ENCODE data around the gene LRP1B.

DNA sequence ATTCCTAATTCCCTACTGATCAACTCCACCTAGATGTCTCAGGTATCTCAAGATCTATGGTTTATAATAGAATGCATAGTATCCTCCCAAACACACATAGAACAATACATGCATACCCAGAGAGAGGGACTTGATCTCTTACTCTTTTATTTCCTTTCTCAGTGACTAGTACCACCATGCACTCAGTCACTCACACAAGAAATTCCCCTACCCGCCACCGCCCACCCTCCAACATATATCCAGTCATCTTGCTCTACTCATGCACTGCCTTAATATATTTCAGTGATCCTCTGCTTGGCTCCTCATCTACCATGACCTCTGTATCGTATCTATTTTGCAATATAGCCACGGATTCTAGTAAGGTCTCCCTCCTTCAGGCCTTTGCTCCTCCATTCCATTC, 996.9 kb downstream of the LRP1B start:
- TF ChIP-seq CSDC2 (CRISPR knock-in tag; IDR thresholded peaks at IDR 0.05) (no peak), ZNF565 (CRISPR knock-in tag; conservative IDR thresholded peaks at IDR 0.05; ENCODE audit: low read depth) (no peak), RARB (CRISPR knock-in tag; IDR thresholded peaks at IDR 0.05) (no peak), PPARA (CRISPR knock-in tag; IDR thresholded peaks at IDR 0.05; ENCODE audit: borderline replicate concordance) (no peak), ISL1 (CRISPR knock-in tag; IDR thresholded peaks at IDR 0.05) (no peak), ESRRG (CRISPR knock-in tag; IDR thresholded peaks at IDR 0.05) (no peak), GLIS3 (CRISPR knock-in tag; IDR thresholded peaks at IDR 0.05) (no peak), TOX (CRISPR knock-in tag; IDR thresholded peaks at IDR 0.05; ENCODE audit: borderline replicate concordance) (no peak)
- TF ChIP-seq, protein P1, sequence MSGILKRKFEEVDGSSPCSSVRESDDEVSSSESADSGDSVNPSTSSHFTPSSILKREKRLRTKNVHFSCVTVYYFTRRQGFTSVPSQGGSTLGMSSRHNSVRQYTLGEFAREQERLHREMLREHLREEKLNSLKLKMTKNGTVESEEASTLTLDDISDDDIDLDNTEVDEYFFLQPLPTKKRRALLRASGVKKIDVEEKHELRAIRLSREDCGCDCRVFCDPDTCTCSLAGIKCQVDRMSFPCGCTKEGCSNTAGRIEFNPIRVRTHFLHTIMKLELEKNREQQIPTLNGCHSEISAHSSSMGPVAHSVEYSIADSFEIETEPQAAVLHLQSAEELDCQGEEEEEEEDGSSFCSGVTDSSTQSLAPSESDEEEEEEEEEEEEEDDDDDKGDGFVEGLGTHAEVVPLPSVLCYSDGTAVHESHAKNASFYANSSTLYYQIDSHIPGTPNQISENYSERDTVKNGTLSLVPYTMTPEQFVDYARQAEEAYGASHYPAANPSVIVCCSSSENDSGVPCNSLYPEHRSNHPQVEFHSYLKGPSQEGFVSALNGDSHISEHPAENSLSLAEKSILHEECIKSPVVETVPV (CRISPR knock-in tag; IDR thresholded peaks at IDR 0.05) = no peak
- TF ChIP-seq, protein P2, sequence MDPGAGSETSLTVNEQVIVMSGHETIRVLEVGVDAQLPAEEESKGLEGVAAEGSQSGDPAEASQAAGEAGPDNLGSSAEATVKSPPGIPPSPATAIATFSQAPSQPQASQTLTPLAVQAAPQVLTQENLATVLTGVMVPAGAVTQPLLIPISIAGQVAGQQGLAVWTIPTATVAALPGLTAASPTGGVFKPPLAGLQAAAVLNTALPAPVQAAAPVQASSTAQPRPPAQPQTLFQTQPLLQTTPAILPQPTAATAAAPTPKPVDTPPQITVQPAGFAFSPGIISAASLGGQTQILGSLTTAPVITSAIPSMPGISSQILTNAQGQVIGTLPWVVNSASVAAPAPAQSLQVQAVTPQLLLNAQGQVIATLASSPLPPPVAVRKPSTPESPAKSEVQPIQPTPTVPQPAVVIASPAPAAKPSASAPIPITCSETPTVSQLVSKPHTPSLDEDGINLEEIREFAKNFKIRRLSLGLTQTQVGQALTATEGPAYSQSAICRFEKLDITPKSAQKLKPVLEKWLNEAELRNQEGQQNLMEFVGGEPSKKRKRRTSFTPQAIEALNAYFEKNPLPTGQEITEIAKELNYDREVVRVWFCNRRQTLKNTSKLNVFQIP (CRISPR knock-in tag; IDR thresholded peaks at IDR 0.05; ENCODE audit: borderline replicate concordance, low read depth) = no peak
- TF ChIP-seq, protein P3, sequence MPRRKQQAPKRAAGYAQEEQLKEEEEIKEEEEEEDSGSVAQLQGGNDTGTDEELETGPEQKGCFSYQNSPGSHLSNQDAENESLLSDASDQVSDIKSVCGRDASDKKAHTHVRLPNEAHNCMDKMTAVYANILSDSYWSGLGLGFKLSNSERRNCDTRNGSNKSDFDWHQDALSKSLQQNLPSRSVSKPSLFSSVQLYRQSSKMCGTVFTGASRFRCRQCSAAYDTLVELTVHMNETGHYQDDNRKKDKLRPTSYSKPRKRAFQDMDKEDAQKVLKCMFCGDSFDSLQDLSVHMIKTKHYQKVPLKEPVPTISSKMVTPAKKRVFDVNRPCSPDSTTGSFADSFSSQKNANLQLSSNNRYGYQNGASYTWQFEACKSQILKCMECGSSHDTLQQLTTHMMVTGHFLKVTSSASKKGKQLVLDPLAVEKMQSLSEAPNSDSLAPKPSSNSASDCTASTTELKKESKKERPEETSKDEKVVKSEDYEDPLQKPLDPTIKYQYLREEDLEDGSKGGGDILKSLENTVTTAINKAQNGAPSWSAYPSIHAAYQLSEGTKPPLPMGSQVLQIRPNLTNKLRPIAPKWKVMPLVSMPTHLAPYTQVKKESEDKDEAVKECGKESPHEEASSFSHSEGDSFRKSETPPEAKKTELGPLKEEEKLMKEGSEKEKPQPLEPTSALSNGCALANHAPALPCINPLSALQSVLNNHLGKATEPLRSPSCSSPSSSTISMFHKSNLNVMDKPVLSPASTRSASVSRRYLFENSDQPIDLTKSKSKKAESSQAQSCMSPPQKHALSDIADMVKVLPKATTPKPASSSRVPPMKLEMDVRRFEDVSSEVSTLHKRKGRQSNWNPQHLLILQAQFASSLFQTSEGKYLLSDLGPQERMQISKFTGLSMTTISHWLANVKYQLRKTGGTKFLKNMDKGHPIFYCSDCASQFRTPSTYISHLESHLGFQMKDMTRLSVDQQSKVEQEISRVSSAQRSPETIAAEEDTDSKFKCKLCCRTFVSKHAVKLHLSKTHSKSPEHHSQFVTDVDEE (CRISPR knock-in tag; IDR thresholded peaks at IDR 0.05) = no peak

Data from SK-N-SH treated with all-trans-retinoic acid at 6 μM for 48 hours (cell line).